ENCODE data around the gene CACNB2.

- TF ChIP-seq GATA2 (IDR thresholded peaks at IDR 0.05; ENCODE audit: low read depth, low read length): no peak
- no peak for TF ChIP-seq GATA3 (IDR thresholded peaks at IDR 0.05; ENCODE audit: low read depth, low read length)
Measured at GRCh38 chr10:18213271-18213670, 73.0 kb downstream of the CACNB2 start.

Measured in SH-SY5Y (cell line).